AG09319 (cell line): ENCODE results near the gene DNAJC15.

ENCODE experiments used
- DNase-seq: peaks from one replicate; pipeline ENCODE4 v3.0.0-alpha.2; 2010; ENCODE audit warnings: low read depth; ENCODE audit errors: extremely low read depth
- CTCF ChIP-seq: IDR thresholded peaks from 2 replicates; pipeline ENCODE4 v1.5.1; 2011; ENCODE audit warnings: low read depth, mild to moderate bottlenecking, inconsistent platforms, low read length, moderate library complexity

Gene DNAJC15

GRCh38 chr13:43023289-43023963, at the start of gene DNAJC15:
DNAJC15 (plus strand) TSS chr13:43023586; CDS start chr13:43023627, 41 bp downstream.
- no peak; the same call in 1 of the 2 replicates for TF ChIP-seq CTCF
- DNase-seq: no peak

- no peak for DNase-seq
- TF ChIP-seq CTCF: no peak
Measured at GRCh38 chr13:42976066-42976465, 47.3 kb upstream of the DNAJC15 start.

GRCh38 chr13:42977219-42977659, 46.1 kb upstream of the DNAJC15 start:
- no peak for TF ChIP-seq CTCF
- DNase-seq: no peak

- peak; percentile 69 for DNase-seq
- TF ChIP-seq CTCF: no peak
Measured at GRCh38 chr13:42981317-42981716, 42.1 kb upstream of the DNAJC15 start.

GRCh38 chr13:42981853-42982252, 41.5 kb upstream of the DNAJC15 start:
- no peak for DNase-seq
- no peak for TF ChIP-seq CTCF

- no peak for DNase-seq
- TF ChIP-seq CTCF: no peak
Measured at GRCh38 chr13:42984026-42984425, 39.4 kb upstream of the DNAJC15 start.

GRCh38 chr13:42984691-42985090, 38.7 kb upstream of the DNAJC15 start:
- no peak for DNase-seq

More at GRCh38 chr13:42984691-42985090, 38.7 kb upstream of the DNAJC15 start:
- no peak for TF ChIP-seq CTCF
